MG63 (cell line): ENCODE data around the gene ANKRD37. TPM values are rescaled to one million over a fixed set of nuclear protein-coding genes. Genes with fewer than 3 reads are reported as not detected.
A peak's percentile ranks its signal among the peaks of the same experiment; 100 is the strongest.
"Not testable (repeated sequence)": the region's sequence is repeated elsewhere in the genome, so short reads cannot be mapped to it uniquely, and the experiment has no call there.

Source experiments
- DNase-seq: peaks from one replicate; pipeline ENCODE4 v3.0.0-alpha.2; 2020
- H3K27me3 ChIP-seq: fragments of 250-450 bp; sonication (Bioruptor Pico); 2 replicates; pipeline ENCODE4 v1.5.1; 2020; ENCODE audit warnings: mild to moderate bottlenecking, moderate library complexity
- H3K36me3 ChIP-seq: fragments of 250-450 bp; sonication (Bioruptor Pico); 2 replicates; pipeline ENCODE4 v1.5.1; 2020; ENCODE audit warnings: mild to moderate bottlenecking, moderate library complexity
- H3K4me3 ChIP-seq: fragments of 250-450 bp; sonication (Bioruptor Pico); 2 replicates; pipeline ENCODE4 v1.5.1; 2020; ENCODE audit warnings: mild to moderate bottlenecking, moderate library complexity
- H3K9me3 ChIP-seq: fragments of 250-450 bp; sonication (Bioruptor Pico); 2 replicates; pipeline ENCODE4 v1.5.1; 2020; ENCODE audit warnings: mild to moderate bottlenecking, moderate library complexity
- total RNA-seq: library from RNA; depleted of rRNA; stranded (reverse); fragments of >200 nt; shearing (Covaris generic); gene quantifications from 2 replicates; pipeline ENCODE4 v1.2.3, GENCODE V29; 2014; ENCODE audit warnings: low replicate concordance; rRNA removed

The ANKRD37 gene, protein sequence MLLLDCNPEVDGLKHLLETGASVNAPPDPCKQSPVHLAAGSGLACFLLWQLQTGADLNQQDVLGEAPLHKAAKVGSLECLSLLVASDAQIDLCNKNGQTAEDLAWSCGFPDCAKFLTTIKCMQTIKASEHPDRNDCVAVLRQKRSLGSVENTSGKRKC
- 1.2 and 1.7 TPM in 2 replicates for total RNA-seq

DNA sequence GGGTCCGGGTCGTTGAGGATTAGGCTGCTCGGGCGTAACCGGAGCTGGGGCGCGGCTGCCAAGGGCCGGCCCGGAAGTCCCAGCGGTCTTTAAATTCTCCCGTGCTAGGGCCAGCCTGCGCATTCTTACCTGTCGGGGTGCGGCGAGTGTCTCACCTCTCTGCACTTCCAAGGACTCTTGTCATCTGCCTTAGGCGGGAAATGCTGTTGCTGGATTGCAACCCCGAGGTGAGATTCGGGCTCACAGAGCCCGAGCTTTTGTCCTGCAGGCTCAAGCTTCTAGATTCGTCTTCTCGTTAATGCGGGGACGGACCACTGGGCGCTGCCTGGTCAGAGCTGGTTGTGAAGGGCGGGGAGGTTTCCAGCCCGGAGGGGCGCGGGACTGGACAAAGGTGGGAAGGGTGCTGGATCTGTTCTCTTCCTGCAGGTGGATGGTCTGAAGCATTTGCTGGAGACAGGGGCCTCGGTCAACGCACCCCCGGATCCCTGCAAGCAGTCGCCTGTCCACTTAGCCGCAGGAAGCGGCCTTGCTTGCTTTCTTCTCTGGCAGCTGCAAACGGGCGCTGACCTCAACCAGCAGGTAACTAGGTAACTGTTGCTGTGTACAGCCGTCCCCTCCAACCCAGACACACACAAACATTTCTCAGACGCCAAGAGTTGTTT is at the start of gene ANKRD37:
ANKRD37 (plus strand) TSS at position 118 of the 662 bp plus-strand sequence; CDS start at position 201, 83 bp downstream.
- H3K4me3 ChIP-seq = peak within 1 kb of the TSS; percentile 68
- no peaks in the 10 kb centered on the region for H3K9me3 ChIP-seq
- no peak for DNase-seq
- no peaks in the 10 kb centered on the region; the same call in 1 of the 2 replicates for H3K36me3 ChIP-seq
- H3K27me3 ChIP-seq = no peaks in the 10 kb centered on the region

DNA sequence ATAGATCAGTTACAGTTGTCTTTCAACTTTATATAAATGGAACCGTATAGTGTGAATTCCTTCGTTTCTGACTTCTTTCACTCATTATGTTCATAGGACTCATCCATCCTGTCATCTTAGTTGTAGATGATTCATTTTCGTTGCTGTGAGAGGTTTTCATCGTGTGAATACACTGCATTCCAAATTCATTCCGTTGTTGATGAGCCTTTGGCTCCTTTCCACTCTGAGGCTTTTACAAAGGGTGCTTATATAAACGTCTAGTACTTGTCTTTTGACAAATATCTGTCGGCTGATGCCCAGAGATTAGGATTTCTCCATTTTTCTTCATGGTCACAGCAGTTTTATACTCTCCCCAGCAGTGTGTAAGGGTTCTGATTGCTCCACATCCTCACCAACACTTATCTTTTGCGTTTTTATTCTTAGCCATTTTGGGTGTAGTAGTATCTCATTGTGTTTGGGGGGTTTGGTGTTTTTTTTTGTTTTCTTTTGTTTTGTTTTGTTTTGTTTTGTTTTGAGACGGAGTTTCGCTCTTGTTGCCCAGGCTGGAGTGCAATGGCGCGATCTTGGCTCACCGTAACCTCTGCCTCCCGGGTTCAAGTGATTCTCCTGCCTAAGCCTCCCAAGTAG is 49.6 kb upstream of the ANKRD37 start:
- no peaks in the 10 kb centered on the region for H3K36me3 ChIP-seq
- H3K9me3 ChIP-seq = no peaks in the 10 kb centered on the region
- H3K4me3 ChIP-seq = no peak overlapping the region
- no peak for DNase-seq
- no peaks in the 10 kb centered on the region for H3K27me3 ChIP-seq

GRCh38 chr4:185351691-185352090 is 45.0 kb upstream of the ANKRD37 start:
- Histone ChIP-seq H3K27me3 (no peaks in the 10 kb centered on the region), H3K4me3 (no peak overlapping the region), H3K9me3 (no peaks in the 10 kb centered on the region), H3K36me3 (no peaks in the 10 kb centered on the region)
- no peak for DNase-seq

- no peaks in the 10 kb centered on the region for H3K9me3 ChIP-seq
- DNase-seq = no peak
- no peak overlapping the region for H3K4me3 ChIP-seq
- no peaks in the 10 kb centered on the region for H3K36me3 ChIP-seq
- H3K27me3 ChIP-seq = no peaks in the 10 kb centered on the region
Measured at GRCh38 chr4:185352202-185352601, 44.4 kb upstream of the ANKRD37 start.

DNA sequence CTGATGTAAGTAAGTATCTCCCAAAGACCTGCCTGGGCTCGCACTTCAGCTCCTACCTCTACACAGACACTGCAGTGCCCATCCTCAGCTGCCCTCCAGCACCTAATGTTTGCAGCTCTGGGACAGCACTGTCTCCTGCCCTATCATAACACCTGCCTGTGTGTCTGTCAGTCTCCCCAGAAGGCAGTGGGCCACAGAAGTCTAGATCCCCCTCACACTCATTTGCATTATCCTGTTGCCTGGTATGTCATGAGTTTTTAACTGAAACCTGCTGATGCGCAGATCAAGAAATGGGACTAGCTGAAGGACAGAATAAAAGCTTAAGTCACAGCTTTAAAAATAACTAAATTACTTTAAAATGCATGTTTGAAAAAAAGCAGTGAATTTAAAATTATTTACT is 43.9 kb upstream of the ANKRD37 start:
- Histone ChIP-seq H3K36me3 (no peaks in the 10 kb centered on the region), H3K9me3 (no peaks in the 10 kb centered on the region), H3K27me3 (no peaks in the 10 kb centered on the region), H3K4me3 (no peak overlapping the region)
- no peak for DNase-seq

DNA sequence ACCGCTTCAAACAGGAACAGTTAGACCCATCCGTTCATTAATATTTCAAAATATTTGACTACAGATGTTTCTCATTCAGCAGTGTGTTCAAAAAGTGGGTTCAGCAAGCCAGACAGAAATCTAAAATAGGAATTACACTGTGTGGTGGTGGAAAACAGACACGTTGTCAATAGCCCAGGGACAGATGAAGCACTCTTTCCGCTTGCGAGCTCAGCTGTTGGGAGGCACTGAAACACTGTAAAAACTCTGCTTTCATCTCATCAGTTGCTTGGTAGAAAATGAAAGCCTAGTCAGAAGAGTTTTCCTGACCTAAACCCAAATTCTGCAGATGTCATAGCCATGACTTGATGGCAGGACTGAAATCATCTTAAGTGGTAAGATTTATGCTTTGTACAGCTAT is 39.4 kb upstream of the ANKRD37 start:
- Histone ChIP-seq H3K9me3 (no peaks in the 10 kb centered on the region), H3K36me3 (no peaks in the 10 kb centered on the region)
- no peak for DNase-seq

DNA sequence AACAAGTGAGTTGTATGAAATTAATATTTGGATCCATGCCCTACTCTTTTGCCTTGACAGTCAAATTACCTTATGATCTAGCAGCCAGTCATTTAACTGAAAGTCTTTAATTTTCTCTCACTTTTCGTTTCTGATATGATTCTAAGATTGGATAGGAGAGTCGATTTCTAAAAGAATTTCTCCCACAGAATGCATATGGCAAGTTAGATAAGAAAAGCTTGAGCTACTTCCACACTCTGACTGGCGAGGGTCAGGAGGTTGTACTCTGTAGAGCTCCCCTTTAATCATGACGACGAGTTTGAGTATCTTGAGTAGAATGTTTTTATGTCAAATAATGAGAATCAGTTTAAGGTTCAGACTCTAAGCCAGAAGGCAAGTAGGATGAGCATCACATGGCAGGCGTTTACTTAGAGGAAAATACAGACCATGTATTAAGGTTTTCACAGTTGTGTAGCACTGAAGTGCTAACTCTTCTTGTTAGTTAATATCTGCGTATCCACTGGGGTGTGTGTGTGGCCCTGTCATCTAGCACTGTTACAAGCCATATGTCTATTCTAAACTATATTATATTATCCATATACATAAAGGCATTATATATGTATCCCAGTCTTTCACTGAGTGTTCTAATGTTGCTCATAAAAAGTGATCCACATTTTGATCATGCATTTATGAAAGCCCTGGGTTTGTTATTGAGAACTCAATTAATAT is 38.8 kb upstream of the ANKRD37 start:
- Histone ChIP-seq H3K9me3 (no peaks in the 10 kb centered on the region), H3K4me3 (no peak overlapping the region), H3K27me3 (no peaks in the 10 kb centered on the region), H3K36me3 (no peaks in the 10 kb centered on the region)
- DNase-seq = no peak

More for the DNA sequence above, 39.4 kb upstream of the ANKRD37 start:
- Histone ChIP-seq H3K4me3 (no peak overlapping the region), H3K27me3 (no peaks in the 10 kb centered on the region)

- no peaks in the 10 kb centered on the region for H3K27me3 ChIP-seq
- DNase-seq = peak; percentile 5
- H3K9me3 ChIP-seq = no peaks in the 10 kb centered on the region
- H3K4me3 ChIP-seq = no peak overlapping the region
- no peaks in the 10 kb centered on the region for H3K36me3 ChIP-seq
Measured at GRCh38 chr4:185358514-185358913, 38.1 kb upstream of the ANKRD37 start.

DNA sequence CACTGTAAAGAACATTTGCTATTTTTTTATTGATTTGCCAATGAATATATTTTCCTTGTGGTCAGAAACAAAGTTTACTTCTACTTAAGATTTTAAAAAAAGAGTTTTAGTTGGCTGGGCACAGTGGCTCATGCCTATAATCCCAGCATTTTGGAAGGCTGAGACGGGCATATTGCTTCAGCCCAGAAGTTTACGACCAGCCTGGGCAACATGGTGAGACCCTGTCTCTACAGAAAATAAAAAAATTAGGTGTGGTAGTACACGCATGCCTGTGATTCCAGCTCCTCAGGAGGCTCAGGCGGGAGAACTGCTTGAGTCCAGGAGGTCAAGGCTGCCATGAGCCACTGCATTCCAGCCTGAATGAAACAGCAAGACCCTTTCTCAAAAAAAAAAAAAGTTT is 37.7 kb upstream of the ANKRD37 start:
- Histone ChIP-seq H3K36me3 (no peaks in the 10 kb centered on the region), H3K9me3 (no peaks in the 10 kb centered on the region), H3K4me3 (no peak overlapping the region), H3K27me3 (no peaks in the 10 kb centered on the region)
- DNase-seq = peak; percentile 5

- no peak for DNase-seq
- H3K27me3 ChIP-seq = no peaks in the 10 kb centered on the region
- H3K36me3 ChIP-seq = no peaks in the 10 kb centered on the region
- H3K9me3 ChIP-seq = no peaks in the 10 kb centered on the region
- no peak overlapping the region for H3K4me3 ChIP-seq
Measured at GRCh38 chr4:185359767-185360446, 36.7 kb upstream of the ANKRD37 start.

GRCh38 chr4:185361872-185362271 is 34.8 kb upstream of the ANKRD37 start:
- H3K4me3 ChIP-seq = no peak overlapping the region
- no peaks in the 10 kb centered on the region for H3K36me3 ChIP-seq
- H3K9me3 ChIP-seq = no peaks in the 10 kb centered on the region
- H3K27me3 ChIP-seq = no peaks in the 10 kb centered on the region
- DNase-seq = no peak

DNA sequence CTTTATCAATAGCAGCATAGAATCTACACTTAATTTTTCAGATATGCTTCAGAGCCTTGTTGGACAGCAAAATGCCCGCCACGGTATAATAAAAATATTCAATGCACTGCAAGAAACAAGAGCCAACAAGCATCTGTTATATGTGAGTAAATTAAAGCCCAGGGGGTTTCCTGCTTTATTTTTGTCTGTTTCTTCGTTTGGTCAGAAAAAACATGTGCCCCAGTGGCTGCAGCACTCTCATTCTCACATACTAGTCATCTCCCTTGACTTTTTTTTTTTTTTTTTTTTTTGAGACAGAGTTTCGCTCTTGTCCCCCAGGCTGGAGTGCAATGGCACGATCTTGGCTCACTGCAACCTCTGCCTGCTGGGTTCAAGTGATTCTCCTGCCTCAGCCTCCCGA is 34.1 kb upstream of the ANKRD37 start:
- not testable (repeated sequence) for H3K9me3 ChIP-seq, H3K36me3 ChIP-seq

DNA sequence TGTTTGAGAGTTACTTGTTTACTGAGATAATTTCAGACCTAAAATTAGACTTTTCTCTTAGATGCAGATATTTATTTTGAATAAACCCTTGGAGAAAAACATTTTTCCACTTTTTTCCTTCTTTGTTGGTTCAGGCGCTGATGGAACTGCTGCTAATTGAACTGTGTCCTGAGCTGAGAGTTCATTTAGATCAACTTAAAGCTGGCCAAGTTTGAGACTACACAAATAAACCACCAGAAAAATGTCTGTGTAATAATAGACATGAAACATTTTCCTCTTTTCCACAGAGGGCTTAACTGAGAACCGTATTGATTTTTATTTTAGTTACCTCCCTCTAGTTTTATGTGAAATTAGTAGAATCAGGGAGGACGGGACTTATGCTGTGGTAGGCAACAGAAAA is 33.4 kb upstream of the ANKRD37 start:
- H3K9me3 ChIP-seq = no peaks in the 10 kb centered on the region
- H3K36me3 ChIP-seq = no peaks in the 10 kb centered on the region
- H3K4me3 ChIP-seq = no peak overlapping the region
- H3K27me3 ChIP-seq = no peaks in the 10 kb centered on the region
- DNase-seq = no peak

More for the DNA sequence above, 34.1 kb upstream of the ANKRD37 start:
- not testable (repeated sequence) for H3K4me3 ChIP-seq, DNase-seq, H3K27me3 ChIP-seq

GRCh38 chr4:185364886-185365285 is 31.8 kb upstream of the ANKRD37 start:
- DNase-seq = no peak
- H3K36me3 ChIP-seq = no peaks in the 10 kb centered on the region

DNA sequence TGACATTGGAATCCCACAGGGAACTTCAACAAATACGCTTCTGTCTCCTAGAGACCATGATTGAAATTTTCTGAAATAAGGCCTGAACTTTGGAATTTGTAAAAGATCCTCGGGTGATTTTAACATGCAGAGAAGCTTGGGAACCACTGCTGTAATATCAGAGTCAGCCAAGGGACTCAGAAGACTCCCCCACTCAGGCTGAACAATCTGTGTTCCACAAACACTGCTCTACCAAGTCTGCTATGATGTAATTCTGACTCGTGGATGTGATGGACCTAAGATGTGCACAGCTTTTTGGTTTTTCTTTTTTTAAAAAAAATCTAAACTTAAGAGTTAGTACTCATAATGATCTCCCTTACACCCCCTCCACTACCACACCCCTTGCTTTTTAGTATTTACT is 26.9 kb upstream of the ANKRD37 start:
- no peak for DNase-seq
- H3K27me3 ChIP-seq = no peaks in the 10 kb centered on the region
- no peak overlapping the region for H3K4me3 ChIP-seq
- no peaks in the 10 kb centered on the region for H3K36me3 ChIP-seq
- H3K9me3 ChIP-seq = no peaks in the 10 kb centered on the region

More at GRCh38 chr4:185364886-185365285, 31.8 kb upstream of the ANKRD37 start:
- H3K4me3 ChIP-seq = no peak overlapping the region
- H3K27me3 ChIP-seq = no peaks in the 10 kb centered on the region
- H3K9me3 ChIP-seq = no peaks in the 10 kb centered on the region

- Histone ChIP-seq H3K27me3 (no peaks in the 10 kb centered on the region), H3K4me3 (no peak overlapping the region), H3K36me3 (no peaks in the 10 kb centered on the region), H3K9me3 (no peaks in the 10 kb centered on the region)
- no peak for DNase-seq
Measured at GRCh38 chr4:185370268-185370949, 26.2 kb upstream of the ANKRD37 start.
